Measurements from ENCODE around the gene DRG2.

DRG2 gene

GRCh38 chr17:18144261-18144660 lies 56.5 kb downstream of the DRG2 start:
- DNase-seq (ENCODE audit: low spot score), result no peak

- no peak for DNase-seq (ENCODE audit: low spot score)
Observed at GRCh38 chr17:18144855-18145254, 57.1 kb downstream of the DRG2 start.

DNA sequence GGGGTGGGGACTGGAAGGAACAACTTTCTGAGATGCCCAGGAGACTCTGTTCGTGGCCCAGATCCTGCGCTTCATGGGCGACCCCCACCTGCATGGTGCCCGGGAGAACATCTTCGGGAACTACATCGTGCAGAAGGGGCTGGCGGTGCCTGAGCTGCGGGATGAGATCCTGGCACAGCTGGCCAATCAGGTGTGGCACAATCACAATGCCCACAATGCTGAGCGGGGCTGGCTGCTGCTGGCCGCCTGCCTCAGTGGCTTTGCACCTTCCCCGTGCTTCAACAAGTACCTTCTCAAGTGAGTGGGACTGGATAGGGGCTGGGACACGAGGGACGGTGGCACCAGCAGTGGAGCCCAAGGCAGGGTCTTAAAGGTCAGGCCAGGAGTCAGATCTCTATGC lies 58.1 kb downstream of the DRG2 start:
- no peak for DNase-seq (ENCODE audit: low spot score)

DNA sequence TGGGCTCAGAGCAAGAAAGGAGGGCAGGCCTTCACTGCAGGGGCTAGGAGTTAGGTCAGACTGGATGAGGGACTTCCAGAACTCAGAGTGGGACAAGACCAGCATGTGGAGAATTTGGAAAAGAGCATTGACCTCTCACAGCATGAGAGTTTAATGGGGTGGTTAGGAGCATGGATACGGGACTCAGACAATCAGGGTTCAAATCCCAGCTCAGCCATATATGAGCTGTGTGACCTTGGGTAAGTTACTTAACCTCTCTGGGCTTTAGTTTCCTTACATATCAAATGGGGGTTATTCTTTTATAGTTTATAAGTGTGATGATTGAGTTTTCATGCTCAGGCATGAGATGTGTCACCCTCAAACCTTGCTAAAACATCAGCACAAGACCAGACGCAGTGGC lies 58.5 kb downstream of the DRG2 start:
- DNase-seq (ENCODE audit: low spot score), result no peak

- DNase-seq (ENCODE audit: low spot score), result no peak
Observed at GRCh38 chr17:18146980-18147379, 59.2 kb downstream of the DRG2 start.

DNA sequence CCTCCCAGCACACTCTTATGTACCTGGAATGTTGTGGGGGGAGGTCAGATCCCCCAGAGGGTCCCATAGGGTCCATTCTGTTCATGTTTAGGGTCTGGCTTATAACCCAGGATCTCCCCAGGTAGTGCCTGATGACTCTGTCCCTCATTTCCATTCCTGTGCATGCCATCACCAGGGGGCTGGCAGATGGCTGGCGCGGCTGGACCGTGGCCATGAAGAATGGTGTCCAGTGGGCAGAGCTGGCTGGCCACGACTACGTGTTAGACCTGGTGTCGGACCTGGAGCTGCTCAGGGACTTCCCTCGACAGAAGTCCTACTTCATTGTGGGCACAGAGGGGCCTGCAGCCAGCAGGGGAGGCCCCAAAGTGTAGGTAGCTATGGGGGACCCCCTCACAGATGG lies 60.8 kb downstream of the DRG2 start:
- DNase-seq (ENCODE audit: low spot score), result no peak

DNA sequence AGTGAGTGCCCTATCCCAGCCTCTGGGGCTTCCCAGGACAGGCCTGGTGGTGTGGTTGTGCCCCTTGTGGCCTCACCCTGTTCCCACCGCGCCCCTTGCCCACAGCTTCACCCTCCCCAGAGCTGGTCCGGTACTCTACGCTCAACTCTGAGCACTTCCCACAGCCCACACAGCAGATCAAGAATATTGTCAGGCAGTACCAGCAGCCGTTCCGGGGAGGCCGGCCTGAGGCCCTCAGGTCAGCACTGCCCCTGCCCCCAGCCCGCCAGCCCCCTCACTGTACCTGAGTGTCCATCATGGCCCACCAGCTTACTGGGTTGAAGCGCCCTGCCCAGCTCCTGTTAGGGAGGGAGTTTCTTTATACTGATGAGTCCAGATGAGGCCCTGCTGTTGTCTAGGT lies 63.5 kb downstream of the DRG2 start:
- DNase-seq (ENCODE audit: low spot score), result no peak

DNA sequence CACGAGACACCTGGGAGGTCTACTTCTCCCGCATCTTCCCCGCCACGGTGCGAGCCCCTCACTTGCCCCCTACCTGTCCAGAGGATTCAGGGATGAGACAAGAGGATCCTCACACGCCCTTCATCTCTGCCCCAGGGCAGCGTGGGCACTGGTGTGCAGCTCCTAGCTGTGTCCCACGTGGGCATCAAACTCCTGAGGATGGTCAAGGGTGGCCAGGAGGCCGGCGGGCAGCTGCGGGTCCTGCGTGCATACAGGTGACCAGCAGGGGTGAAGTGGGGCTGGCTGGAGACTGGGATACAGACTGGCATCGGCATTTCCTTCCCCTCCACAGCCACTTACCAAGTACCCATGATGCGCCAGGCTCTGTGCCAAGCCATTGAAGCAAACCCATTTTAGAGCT lies 67.4 kb downstream of the DRG2 start:
- no peak for DNase-seq (ENCODE audit: low spot score)

DNA sequence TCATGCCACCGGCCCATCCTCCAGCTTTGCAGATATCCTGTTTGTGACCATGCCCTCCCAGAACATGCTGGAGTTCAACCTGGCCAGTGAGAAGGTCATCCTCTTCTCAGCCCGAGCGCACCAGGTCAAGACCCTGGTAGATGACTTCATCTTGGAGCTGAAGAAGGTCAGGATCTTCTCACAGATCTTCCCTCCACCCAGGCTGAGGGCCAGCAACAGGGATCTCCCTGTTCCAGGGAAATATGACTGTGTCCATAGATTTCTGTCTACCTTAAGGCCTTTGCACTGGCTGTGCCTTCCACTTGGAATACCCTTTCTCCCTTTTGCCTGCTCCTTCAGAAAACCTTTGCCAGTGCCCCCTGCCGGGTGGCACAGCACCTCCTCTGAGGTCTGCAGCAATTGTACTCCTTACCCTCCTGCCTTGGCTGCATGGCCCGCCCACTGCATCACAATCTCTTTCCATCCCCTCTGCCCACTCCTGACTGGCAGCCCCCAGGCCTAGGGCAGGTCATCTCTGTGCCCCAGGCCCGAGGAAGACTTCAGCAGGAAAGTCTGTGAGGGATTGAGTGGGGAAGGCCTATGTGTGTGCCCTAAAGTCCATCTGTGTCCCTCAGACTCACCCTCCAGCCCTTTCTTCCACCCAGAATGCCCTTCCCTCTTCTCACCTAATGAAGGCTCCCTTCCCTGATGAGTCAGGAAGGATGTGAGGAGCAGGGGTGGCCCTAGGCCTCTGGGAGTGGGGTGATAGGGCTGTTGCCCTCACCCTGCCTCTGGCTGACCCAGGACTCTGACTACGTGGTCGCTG lies 68.6 kb downstream of the DRG2 start:
- no peak for DNase-seq (ENCODE audit: low spot score)

GRCh38 chr17:18156976-18157280 lies 69.2 kb downstream of the DRG2 start:
- DNase-seq (ENCODE audit: low spot score), result no peak
